Measurements from ENCODE around the gene HIPK2. TPM values are rescaled to one million over a fixed set of nuclear protein-coding genes. Genes with fewer than 3 reads are reported as not detected.
A peak's percentile ranks its signal among the peaks of the same experiment; 100 is the strongest.
"Not testable (repeated sequence)": the region's sequence is repeated elsewhere in the genome, so short reads cannot be mapped to it uniquely, and the experiment has no call there.

Gene HIPK2
- total and polyA plus RNA-seq, 7 donors, result 2.4 to 15.7 (median 7.9) TPM

- TF ChIP-seq EP300 (IDR thresholded peaks at IDR 0.05), result no peak
- no peak for TF ChIP-seq CTCF (IDR thresholded peaks at IDR 0.05)
- TF ChIP-seq POLR2AphosphoS5 (IDR thresholded peaks at IDR 0.05), result no peak
- TF ChIP-seq POLR2A (IDR thresholded peaks at IDR 0.05), result no peak
- Histone ChIP-seq H3K27me3 (no peaks in the 10 kb centered on the region), H3K27ac (peak overlapping the region in 3 of 4 donors; percentile 28 to 45 (median 34)), H3K4me1 (no peaks in the 10 kb centered on the region), H3K36me3 (peaks cover 0 to 4% (median 0%) of the 10 kb centered on the region in 4 donors), H3K9me3 (no peaks in the 10 kb centered on the region), H3K4me3 (no peak overlapping the region)
- 70 to 90% methylated on average over 5 of the region's 5 CpGs for WGBS, 2 donors
- intact Hi-C loops (cut with DNase I), result no loop called here
- DNase-seq, result no peak
Measured at GRCh38 chr7:139673230-139673629, 104.6 kb downstream of the HIPK2 start.

- TF ChIP-seq EP300 (IDR thresholded peaks at IDR 0.05), result no peak
- no peak for TF ChIP-seq CTCF (IDR thresholded peaks at IDR 0.05)
- TF ChIP-seq POLR2A (IDR thresholded peaks at IDR 0.05), result no peak
- no peak for TF ChIP-seq POLR2AphosphoS5 (IDR thresholded peaks at IDR 0.05)
- intact Hi-C loops (cut with DNase I), result no loop called here
- Histone ChIP-seq H3K36me3 (peaks cover 0 to 4% (median 0%) of the 10 kb centered on the region in 4 donors), H3K27me3 (no peaks in the 10 kb centered on the region), H3K27ac (no peak overlapping the region), H3K9me3 (no peaks in the 10 kb centered on the region), H3K4me3 (no peak overlapping the region), H3K4me1 (no peaks in the 10 kb centered on the region)
- 75 to 88% methylated on average over 3 of the region's 3 CpGs for WGBS, 2 donors
- no peak for DNase-seq
Measured at GRCh38 chr7:139671967-139672366, 105.8 kb downstream of the HIPK2 start.

GRCh38 chr7:139670662-139671061 lies 107.1 kb downstream of the HIPK2 start:
- H3K4me3 ChIP-seq; H3K36me3 ChIP-seq; H3K4me1 ChIP-seq; H3K27ac ChIP-seq; H3K9me3 ChIP-seq; DNase-seq; H3K27me3 ChIP-seq; intact Hi-C loops (cut with DNase I): not testable (repeated sequence)
- 95 to 97% methylated on average over 7 of the region's 7 CpGs for WGBS, 2 donors

- Histone ChIP-seq H3K27ac (no peak overlapping the region), H3K9me3 (no peaks in the 10 kb centered on the region), H3K27me3 (no peaks in the 10 kb centered on the region), H3K36me3 (peaks cover 0 to 4% (median 0%) of the 10 kb centered on the region in 4 donors), H3K4me3 (no peak overlapping the region), H3K4me1 (no peaks in the 10 kb centered on the region)
- TF ChIP-seq CTCF (IDR thresholded peaks at IDR 0.05) (no peak), POLR2AphosphoS5 (IDR thresholded peaks at IDR 0.05) (no peak), EP300 (IDR thresholded peaks at IDR 0.05) (no peak), POLR2A (IDR thresholded peaks at IDR 0.05) (no peak)
- 80 to 89% methylated on average over 11 of the region's 11 CpGs for WGBS, 2 donors
- no peak for DNase-seq
- intact Hi-C loops (cut with DNase I), result no loop called here
Measured at GRCh38 chr7:139669106-139670061, 108.4 kb downstream of the HIPK2 start.

GRCh38 chr7:139667377-139667776 lies 110.4 kb downstream of the HIPK2 start:
- 81 to 90% methylated on average over 1 of the region's 1 CpG for WGBS, 2 donors
- DNase-seq, result no peak
- Histone ChIP-seq H3K9me3 (no peaks in the 10 kb centered on the region), H3K4me3 (no peak overlapping the region), H3K27ac (no peak overlapping the region), H3K27me3 (no peaks in the 10 kb centered on the region), H3K4me1 (no peaks in the 10 kb centered on the region), H3K36me3 (no peaks in the 10 kb centered on the region)
- TF ChIP-seq POLR2A (IDR thresholded peaks at IDR 0.05) (no peak), EP300 (IDR thresholded peaks at IDR 0.05) (no peak)
- intact Hi-C loops (cut with DNase I), result no loop called here
